Trophoblast cell (in vitro differentiated cells and primary cell): ENCODE measurements around the gene PITPNM1.

Experiments
- DNase-seq, 2 donors: peaks; one replicate each; pipeline ENCODE4 v3.0.0-alpha.2; 2016
- H2AFZ ChIP-seq: 2 replicates; pipeline ENCODE4 v1.6.1; 2013; ENCODE audit warnings: low read length, moderate library complexity, mild to moderate bottlenecking; ENCODE audit not compliant: insufficient read depth, poor library complexity
- H2AK5ac ChIP-seq: 2 replicates; pipeline ENCODE4 v1.6.1; 2013; ENCODE audit warnings: mild to moderate bottlenecking, low read length
- H2BK120ac ChIP-seq: 2 replicates; pipeline ENCODE4 v1.6.1; 2013; ENCODE audit warnings: low read length, mild to moderate bottlenecking, moderate library complexity; ENCODE audit not compliant: insufficient read depth, poor library complexity
- H2BK12ac ChIP-seq: 2 replicates; pipeline ENCODE4 v1.6.1; 2013; ENCODE audit warnings: mild to moderate bottlenecking, low read length, moderate library complexity
- H2BK5ac ChIP-seq: 2 replicates; pipeline ENCODE4 v1.6.1; 2013; ENCODE audit warnings: low read length, low read depth, moderate library complexity, mild to moderate bottlenecking; ENCODE audit not compliant: poor library complexity
- H3K14ac ChIP-seq: 2 replicates; pipeline ENCODE4 v1.6.1; 2013; ENCODE audit warnings: mild to moderate bottlenecking, low read length
- H3K18ac ChIP-seq: 2 replicates; pipeline ENCODE4 v1.6.1; 2013; ENCODE audit warnings: mild to moderate bottlenecking, low read length
- H3K23ac ChIP-seq: 2 replicates; pipeline ENCODE4 v1.6.1; 2013; ENCODE audit warnings: low read length
- H3K27ac ChIP-seq: 2 replicates; pipeline ENCODE4 v1.5.1; 2013; ENCODE audit warnings: low read depth, mild to moderate bottlenecking, inconsistent platforms, low read length, moderate library complexity
- H3K27me3 ChIP-seq: 2 replicates; pipeline ENCODE4 v1.6.1; 2013; ENCODE audit warnings: inconsistent platforms, mild to moderate bottlenecking, low read length, moderate library complexity; ENCODE audit not compliant: insufficient read depth
- H3K36me3 ChIP-seq, 2 experiments: 1 replicate in 1 of 2; 2 replicates in 1 of 2; pipeline ENCODE4 v1.6.1; 2013; ENCODE audit warnings: low read length in 2 of 2, mild to moderate bottlenecking in 2 of 2, moderate library complexity in 1 of 2; ENCODE audit not compliant: insufficient read depth in 2 of 2, control insufficient read depth in 1 of 2
- H3K4ac ChIP-seq: 2 replicates; pipeline ENCODE4 v1.6.1; 2013; ENCODE audit warnings: low read depth, mild to moderate bottlenecking, low read length, moderate library complexity
- H3K4me1 ChIP-seq, 2 experiments: 1 replicate in 1 of 2; 2 replicates in 1 of 2; pipeline ENCODE4 v1.6.1; 2013; ENCODE audit warnings: low read length in 2 of 2, mild to moderate bottlenecking in 2 of 2, moderate library complexity in 1 of 2; ENCODE audit not compliant: insufficient read depth in 2 of 2, control insufficient read depth in 1 of 2
- H3K4me2 ChIP-seq: 2 replicates; pipeline ENCODE4 v1.6.1; 2013; ENCODE audit warnings: inconsistent platforms, mild to moderate bottlenecking, low read length, moderate library complexity
- H3K4me3 ChIP-seq: 2 replicates; pipeline ENCODE4 v1.5.1; 2013; ENCODE audit warnings: mild to moderate bottlenecking, low read depth, low read length, inconsistent platforms
- H3K79me1 ChIP-seq: one replicate; pipeline ENCODE4 v1.6.1; 2013; ENCODE audit warnings: low read length
- H3K79me2 ChIP-seq: 2 replicates; pipeline ENCODE4 v1.6.1; 2013; ENCODE audit warnings: low read length, mild to moderate bottlenecking; ENCODE audit not compliant: control insufficient read depth, insufficient read depth, poor library complexity
- H3K9ac ChIP-seq: 2 replicates; pipeline ENCODE4 v1.6.1; 2013; ENCODE audit warnings: mild to moderate bottlenecking, low read length
- H3K9me3 ChIP-seq: 2 replicates; pipeline ENCODE4 v1.6.1; 2013; ENCODE audit warnings: low read depth, mild to moderate bottlenecking, control low read depth, inconsistent platforms, low read length; ENCODE audit not compliant: insufficient read depth
- H4K12ac ChIP-seq: 2 replicates; pipeline ENCODE4 v1.6.1; 2013; ENCODE audit warnings: low read depth, mild to moderate bottlenecking, low read length, moderate library complexity
- H4K8ac ChIP-seq: 2 replicates; pipeline ENCODE4 v1.6.1; 2013; ENCODE audit warnings: low read depth, mild to moderate bottlenecking, low read length, moderate library complexity
- H4K91ac ChIP-seq: one replicate; pipeline ENCODE4 v1.6.1; 2013; ENCODE audit warnings: low read depth, mild to moderate bottlenecking, low read length, moderate library complexity
- WGBS: extraction: QIAGEN DNeasy Blood & Tissue Kit; methylation state at CpG from one replicate; pipeline ENCODE4 v1.1.7; 2013; ENCODE audit warnings: missing lambda C conversion rate; ENCODE audit not compliant: insufficient read length, insufficient coverage; ENCODE audit errors: extremely low coverage; 5-methylcytosine and 5-hydroxymethylcytosine counted together

PITPNM1 gene

GRCh38 chr11:67469508-67469811 is 35.7 kb downstream of the PITPNM1 start:
- peak overlapping the region; percentile 73 for H3K9ac ChIP-seq
- peak overlapping the region; percentile 7 for H2AFZ ChIP-seq
- peaks cover 14% of the 10 kb centered on the region for H3K79me1 ChIP-seq
- peaks cover 10 to 20% of the 10 kb centered on the region in 2 experiments for H3K4me1 ChIP-seq
- peak overlapping the region; percentile 52 for H2BK120ac ChIP-seq
- no peaks in the 10 kb centered on the region for H3K36me3 ChIP-seq
- H3K9me3 ChIP-seq, result peaks cover 2% of the 10 kb centered on the region
- H3K27me3 ChIP-seq, result no peaks in the 10 kb centered on the region
- peak overlapping the region; percentile 20 for H3K14ac ChIP-seq
- H4K8ac ChIP-seq, result peak overlapping the region; percentile 100
- H3K4me2 ChIP-seq, result peak overlapping the region; percentile 92
- H3K23ac ChIP-seq, result no peak overlapping the region
- peak overlapping the region; percentile 31 for H3K18ac ChIP-seq
- H2BK12ac ChIP-seq, result no peak overlapping the region
- peak overlapping the region; percentile 26 for H3K4ac ChIP-seq
- H3K79me2 ChIP-seq, result peaks cover 11% of the 10 kb centered on the region
- no peak for DNase-seq
- peak overlapping the region; percentile 36 for H3K27ac ChIP-seq
- no peak overlapping the region for H2AK5ac ChIP-seq
- H2BK5ac ChIP-seq, result peak overlapping the region; percentile 2
- peak overlapping the region; percentile 65 for H3K4me3 ChIP-seq
- peak overlapping the region; percentile 64 for H4K91ac ChIP-seq
- WGBS, result no CpG with 5 or more reads among the region's 9 CpGs
- peak overlapping the region; percentile 98 for H4K12ac ChIP-seq

DNA sequence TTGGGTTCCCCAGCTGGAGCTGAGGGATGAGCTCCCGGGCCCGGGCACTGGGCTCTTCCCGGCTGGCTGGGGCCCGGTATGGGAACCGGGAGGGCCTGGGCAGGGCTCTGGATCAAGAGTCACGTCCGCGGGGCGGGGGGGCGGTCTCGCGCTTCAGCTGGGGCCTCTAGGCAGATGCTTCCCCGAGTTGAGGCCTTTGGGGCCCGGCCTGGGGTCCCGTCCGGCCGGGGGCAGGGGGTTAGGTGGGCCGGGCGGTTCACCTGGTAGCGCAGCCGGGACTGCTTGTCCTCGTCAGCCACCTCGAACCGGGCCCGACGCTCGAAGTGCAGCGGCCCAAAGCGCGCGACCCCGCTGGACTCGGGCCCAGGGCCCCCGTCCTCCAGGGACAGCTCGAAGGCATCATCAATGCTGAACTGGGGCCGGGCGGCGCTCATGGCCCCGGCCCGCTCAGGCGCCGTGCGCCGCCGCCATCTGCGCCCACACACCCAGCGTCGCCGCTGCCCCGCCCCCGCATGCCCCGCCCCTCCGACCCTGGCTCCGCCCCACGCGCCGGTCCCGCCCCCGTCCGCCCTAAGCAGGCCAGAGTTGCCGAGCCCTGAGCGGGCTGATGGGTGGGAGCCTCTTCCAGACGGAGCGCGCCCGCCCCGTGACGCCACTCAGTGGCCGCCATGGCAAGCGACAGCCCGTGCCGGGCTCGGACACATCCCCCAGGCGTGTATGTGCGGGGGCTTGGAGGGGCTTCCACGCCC is 36.2 kb downstream of the PITPNM1 start, which contains the start of gene TMEM134:
Gene TMEM134, minus strand, starts transcription at position 493 of the 749 bp plus-strand sequence. Its CDS starts 59 bp downstream, at position 434.
- no CpG with 5 or more reads among the region's 76 CpGs for WGBS

GRCh38 chr11:67468456-67468758 is 36.8 kb downstream of the PITPNM1 start:
- no peak overlapping the region for H3K27ac ChIP-seq
- peak overlapping the region; percentile 67 for H2AK5ac ChIP-seq
- peaks cover 18 to 28% of the 10 kb centered on the region in 2 experiments for H3K4me1 ChIP-seq
- H3K9ac ChIP-seq, result peak overlapping the region; percentile 88
- no CpG with 5 or more reads among the region's 6 CpGs for whole genome bisulfite sequencing
- H3K4me2 ChIP-seq, result peak overlapping the region; percentile 87
- peak overlapping the region; percentile 55 for H2BK5ac ChIP-seq
- peak overlapping the region; percentile 88 for H3K4me3 ChIP-seq
- H3K4ac ChIP-seq, result peak overlapping the region; percentile 38
- H3K23ac ChIP-seq, result no peak overlapping the region
- no peaks in the 10 kb centered on the region for H3K36me3 ChIP-seq
- no peak overlapping the region for H2AFZ ChIP-seq
- H4K91ac ChIP-seq, result peak overlapping the region; percentile 67
- peak overlapping the region; percentile 86 for H4K8ac ChIP-seq
- no peaks in the 10 kb centered on the region for H3K27me3 ChIP-seq
- peaks cover 2% of the 10 kb centered on the region for H3K9me3 ChIP-seq
- H4K12ac ChIP-seq, result peak overlapping the region; percentile 45
- peaks cover 23% of the 10 kb centered on the region for H3K79me1 ChIP-seq
- H3K14ac ChIP-seq, result peak overlapping the region; percentile 86
- peak overlapping the region; percentile 59 for H2BK120ac ChIP-seq
- peak overlapping the region; percentile 95 for H3K18ac ChIP-seq
- peaks cover 15% of the 10 kb centered on the region for H3K79me2 ChIP-seq
- no peak for DNase-seq
- no peak overlapping the region for H2BK12ac ChIP-seq

More for the DNA sequence above, 36.2 kb downstream of the PITPNM1 start, which contains the start of gene TMEM134:
- Histone ChIP-seq H3K27ac (peak within 1 kb of the TSS; percentile 36), H3K14ac (peak within 1 kb of the TSS; percentile 86), H2AK5ac (peak within 1 kb of the TSS; percentile 67), H4K91ac (peak within 1 kb of the TSS; percentile 67), H3K27me3 (no peaks in the 10 kb centered on the region), H3K4me1 (peaks cover 15 to 25% of the 10 kb centered on the region in 2 experiments), H3K4me3 (peak within 1 kb of the TSS; percentile 88), H3K9me3 (peaks cover 2% of the 10 kb centered on the region), H2BK5ac (peak within 1 kb of the TSS; percentile 55), H4K8ac (peak within 1 kb of the TSS; percentile 100), H2AFZ (peak within 1 kb of the TSS; percentile 57), H3K79me1 (peaks cover 19% of the 10 kb centered on the region), H3K36me3 (no peaks in the 10 kb centered on the region), H3K4me2 (peak within 1 kb of the TSS; percentile 92), H3K18ac (peak within 1 kb of the TSS; percentile 95), H3K4ac (peak within 1 kb of the TSS; percentile 38), H2BK12ac (no peak within 1 kb of the TSS), H3K9ac (peak within 1 kb of the TSS; percentile 88), H4K12ac (peak within 1 kb of the TSS; percentile 98), H2BK120ac (peak within 1 kb of the TSS; percentile 59), H3K23ac (no peak within 1 kb of the TSS), H3K79me2 (peaks cover 13% of the 10 kb centered on the region)
- DNase-seq, result peak; percentile 88 to 94

DNA sequence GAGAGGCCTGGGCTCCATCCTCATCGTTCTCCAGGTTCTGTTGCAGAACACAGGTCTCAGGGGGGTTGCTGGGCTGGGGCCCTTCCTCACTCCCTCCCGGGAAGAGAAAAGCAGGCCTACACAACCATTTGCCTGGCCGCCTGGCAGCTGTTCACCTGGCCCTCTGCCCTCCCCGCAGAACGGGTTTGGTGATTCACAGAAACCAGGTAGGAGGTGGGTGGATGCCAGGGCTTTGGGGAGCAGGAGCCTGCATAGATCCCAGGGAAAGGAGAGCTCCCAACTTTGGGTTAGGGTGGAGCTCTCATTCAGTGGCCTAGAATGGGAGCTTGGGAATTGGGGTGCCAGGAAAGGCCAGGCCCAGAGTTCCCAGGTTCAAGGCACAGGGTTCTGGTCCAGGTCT is 37.1 kb downstream of the PITPNM1 start:
- H3K4me3 ChIP-seq, result peak overlapping the region; percentile 88
- no peak overlapping the region for H3K9ac ChIP-seq
- no peak overlapping the region for H2BK12ac ChIP-seq
- H4K91ac ChIP-seq, result no peak overlapping the region
- peak overlapping the region; percentile 27 for H2AK5ac ChIP-seq
- H2AFZ ChIP-seq, result no peak overlapping the region
- no CpG with 5 or more reads among the region's 5 CpGs for WGBS
- peak in 1 of 2 donors; percentile 68 for DNase-seq
- H3K36me3 ChIP-seq, result no peaks in the 10 kb centered on the region
- H3K4ac ChIP-seq, result no peak overlapping the region
- H3K79me2 ChIP-seq, result peaks cover 15% of the 10 kb centered on the region
- peak overlapping the region; percentile 87 for H3K4me2 ChIP-seq
- H3K18ac ChIP-seq, result peak overlapping the region; percentile 95
- H2BK120ac ChIP-seq, result no peak overlapping the region
- H2BK5ac ChIP-seq, result no peak overlapping the region
- H3K27ac ChIP-seq, result no peak overlapping the region
- peak overlapping the region; percentile 8 for H4K8ac ChIP-seq
- H3K9me3 ChIP-seq, result peaks cover 2% of the 10 kb centered on the region
- no peak overlapping the region for H3K14ac ChIP-seq
- H3K79me1 ChIP-seq, result peaks cover 23% of the 10 kb centered on the region
- peak overlapping the region; percentile 45 for H4K12ac ChIP-seq
- no peaks in the 10 kb centered on the region for H3K27me3 ChIP-seq
- H3K4me1 ChIP-seq, result peaks cover 18 to 28% of the 10 kb centered on the region in 2 experiments
- no peak overlapping the region for H3K23ac ChIP-seq
